Heart left ventricle (tissue), 16 donors: Measurements from ENCODE around the gene UBE2F. TPM values are rescaled to one million over a fixed set of nuclear protein-coding genes. Genes with fewer than 3 reads are reported as not detected.

ENCODE experiments used
- ATAC-seq, 4 donors: fragments of 200-7000 bp; cut with Tn5 transposase; one replicate each; pipeline ENCODE4 v1.9.1; 2020 to 2022; ENCODE audit warnings: moderate library complexity in 4 of 4, mild to moderate bottlenecking in 3 of 4, moderate number of reproducible peaks in 1 of 4
- DNase-seq, 5 donors: peaks; one replicate each; pipeline ENCODE4 v3.0.0-alpha.2; 2020
- H3K27ac ChIP-seq, 12 donors: fragments of 200-600 bp; sonication (generic) in 4 of 12; one replicate each; pipeline versions ENCODE4 v1.5.0 to v1.8.0; 2016 to 2022; ENCODE audit warnings: mild to moderate bottlenecking in 2 of 12
- H3K27me3 ChIP-seq, 9 donors: fragments of 200-600 bp; sonication (generic) in 2 of 9; one replicate each; pipeline versions ENCODE4 v1.5.1 to v1.8.0; 2016 to 2022; ENCODE audit warnings: mild to moderate bottlenecking in 3 of 9
- H3K36me3 ChIP-seq, 9 donors: fragments of 200-600 bp; sonication (generic) in 2 of 9; one replicate each; pipeline versions ENCODE4 v1.5.0 to v1.8.0; 2018 to 2022; ENCODE audit warnings: mild to moderate bottlenecking in 2 of 9
- H3K4me1 ChIP-seq, 12 donors: fragments of 200-600 bp; sonication (generic) in 4 of 12; one replicate each; pipeline versions ENCODE4 v1.5.0 to v1.8.0; 2016 to 2022; ENCODE audit warnings: mild to moderate bottlenecking in 3 of 12
- H3K4me3 ChIP-seq, 12 donors: fragments of 200-600 bp; sonication (generic) in 4 of 12; one replicate each; pipeline versions ENCODE4 v1.5.0 to v1.8.0; 2017 to 2022; ENCODE audit warnings: mild to moderate bottlenecking in 9 of 12, moderate library complexity in 4 of 12
- H3K9me3 ChIP-seq, 12 donors: fragments of 200-600 bp; sonication (generic) in 4 of 12; one replicate each; pipeline versions ENCODE4 v1.5.0 to v1.8.0; 2016 to 2022; ENCODE audit warnings: mild to moderate bottlenecking in 1 of 12
- CTCF ChIP-seq, 12 donors: fragments of 200-600 bp; sonication (generic) in 4 of 12; IDR thresholded peaks; one replicate each; pipeline versions ENCODE4 v1.5.0 to v1.8.0; 2018 to 2022; ENCODE audit warnings: antibody characterized with exemption in 12 of 12, mild to moderate bottlenecking in 5 of 12
- POLR2A ChIP-seq, 2 donors: fragments of 450-650 bp; IDR thresholded peaks; one replicate each; pipeline ENCODE4 v1.6.1; 2017; ENCODE audit warnings: antibody characterized with exemption in 2 of 2, mild to moderate bottlenecking in 2 of 2, moderate library complexity in 2 of 2
- WGBS, 4 donors: extraction: QIAGEN DNeasy Blood & Tissue Kit in 2 of 4; methylation state at CpG; one replicate each; pipeline versions ENCODE4 v1.1.5 to v1.1.7; 2013 to 2018; 5-methylcytosine and 5-hydroxymethylcytosine counted together
- intact Hi-C, 10 donors: fragments of 100-400 bp; cut with DNase I; formaldehyde crosslinking; loops; one replicate each; pipeline versions ENCODE4 v1.11.1 to v1.14.2; 2022
- polyA plus RNA-seq, 2 donors: library from polyadenylated mRNA; stranded (reverse); fragments of 200-250 nt; gene quantifications; one replicate each; pipeline ENCODE4 v1.2.3, GENCODE V29; 2013
- total RNA-seq, 9 donors: library from RNA; depleted of rRNA in 2 of 9; stranded (reverse); fragments of >200 nt in 2 of 9; fragmentation: NEBNext Ultra II Directional in 3 of 9; extraction: Animal tissue kit (Norgen Biotek cat#: 25700) in 3 of 9; gene quantifications; one replicate each; pipeline versions ENCODE4 v1.1.0 to v1.2.4, GENCODE V29; 2016 to 2023
- donor health status: ischemic (EF 13 %, LVEDD 7.1; RV severe dilation, severe dysfunction).
- donor health status: healthy with polysubstance abuse.
- donor health status: DM: no; HTN: yes; CAD: no.
- donor health status: DM: no; HTN: no; CAD: no.
- donor health status: ischemic (EF 25% LVEDD 6.9; RV normal size, moderate dysfunction).
- donor health status: ischemic (EF 25% LVEDD 5.7; RV mildly dilated, moderate dysfunction).
- donor health status: healthy.
- donor health status: DM: yes; HTN: yes; CAD: no.
- donor health status: ischemic (EF 35%, LVEDD 5.7; RV mildly dilated, moderate dysfunction).
- donor health status: nonischemic (EF 11% LVEDD 7.7; RV severe dilation, severe dysfunction).
- donor health status: DM: yes; HTN: yes; CAD: no.
- donor health status: PGD.
- donor health status: ischemic (EF 29% LVEDD 5.4; RV normal size, mild dysfunction).
- donor health status: nonischemic (EF 23%, LVEDD 6.1; RV moderate dilation, normal function).

UBE2F gene
- total and polyA plus RNA-seq, 11 donors, result 54.2 to 83.4 (median 60.6) TPM

DNA sequence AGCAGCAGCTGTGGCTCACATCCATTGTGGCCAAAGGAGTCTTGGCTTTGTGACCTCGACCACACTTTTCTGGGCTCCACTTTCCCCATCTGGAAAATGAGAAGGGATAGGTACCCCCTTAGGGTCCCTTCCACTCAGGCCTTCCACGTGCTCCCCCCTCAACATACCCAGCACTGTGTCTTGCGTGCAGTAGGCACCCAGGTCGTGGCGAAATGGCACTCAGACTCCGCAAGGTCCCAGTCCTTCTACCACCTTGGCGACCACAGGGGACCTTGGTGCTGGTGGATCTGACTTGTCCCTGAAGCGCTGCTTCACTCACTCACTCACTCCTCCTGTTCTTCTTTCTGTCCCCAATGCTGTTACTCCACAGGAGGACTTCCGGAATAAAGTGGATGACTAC lies 74.1 kb downstream of the UBE2F start:
- Histone ChIP-seq H3K27me3 (no peaks in the 10 kb centered on the region), H3K36me3 (peaks cover 0 to 93% (median 80%) of the 10 kb centered on the region in 9 donors), H3K9me3 (no peaks in the 10 kb centered on the region), H3K27ac (no peak overlapping the region), H3K4me1 (peaks cover 0 to 7% (median 0%) of the 10 kb centered on the region in 12 donors), H3K4me3 (no peak overlapping the region)
- no peak for TF ChIP-seq CTCF (IDR thresholded peaks at IDR 0.05)
- no peak for TF ChIP-seq POLR2A (IDR thresholded peaks at IDR 0.05)
- DNase-seq (no peak), ATAC-seq (no peak)
- intact Hi-C loops, result no loop called here
- WGBS, 4 donors, result 88 to 92% (median 91%) methylated on average over 9 of the region's 9 CpGs

DNA sequence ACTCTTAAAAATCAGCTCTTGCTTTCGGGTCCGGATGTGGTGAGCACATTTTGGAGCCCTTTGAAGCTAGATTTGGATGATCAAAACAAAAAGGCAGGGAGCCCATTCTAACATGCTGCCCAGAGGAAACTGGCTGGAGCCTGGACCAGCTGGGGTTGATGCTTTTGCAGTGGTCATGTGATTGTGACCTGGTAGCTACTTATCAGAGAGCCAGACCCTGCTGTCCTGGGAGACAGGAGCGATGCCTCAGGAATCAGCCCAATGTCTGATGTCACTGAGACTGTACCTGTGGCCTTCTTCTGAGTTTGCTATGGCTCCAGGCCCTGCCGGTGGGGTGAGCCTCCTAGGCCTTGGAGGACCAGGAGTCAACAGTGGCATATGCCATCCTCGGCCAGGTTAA lies 75.3 kb downstream of the UBE2F start:
- intact Hi-C loops, result no loop called here
- Histone ChIP-seq H3K27me3 (no peaks in the 10 kb centered on the region), H3K27ac (no peak overlapping the region), H3K4me3 (no peak overlapping the region), H3K36me3 (peaks cover 0 to 85% (median 69%) of the 10 kb centered on the region in 9 donors), H3K4me1 (peaks cover 0 to 7% (median 0%) of the 10 kb centered on the region in 12 donors), H3K9me3 (no peaks in the 10 kb centered on the region)
- no peak for ATAC-seq
- TF ChIP-seq CTCF (IDR thresholded peaks at IDR 0.05) (no peak), POLR2A (IDR thresholded peaks at IDR 0.05) (no peak)
- WGBS, 4 donors, result 85 to 94% (median 91%) methylated on average over 5 of the region's 5 CpGs
- DNase-seq, result no peak

- peak; percentile 22 to 70 (median 54) for ATAC-seq
- H3K36me3 ChIP-seq, result peaks cover 0 to 75% (median 60%) of the 10 kb centered on the region in 9 donors
- WGBS, 4 donors, result 87 to 93% (median 89%) methylated on average over 6 of the region's 6 CpGs
These were observed 76.2 kb downstream of the UBE2F start for GRCh38 chr2:238042849-238043584.

More at GRCh38 chr2:238042849-238043584, 76.2 kb downstream of the UBE2F start:
- Histone ChIP-seq H3K27ac (no peak overlapping the region), H3K9me3 (peaks cover 0 to 4% (median 0%) of the 10 kb centered on the region in 12 donors), H3K4me1 (peaks cover 0 to 7% (median 0%) of the 10 kb centered on the region in 12 donors), H3K27me3 (no peaks in the 10 kb centered on the region), H3K4me3 (no peak overlapping the region)
- intact Hi-C loops, result no loop called here
- peak in 1 of 5 donors; percentile 42 for DNase-seq
- TF ChIP-seq POLR2A (IDR thresholded peaks at IDR 0.05) (no peak), CTCF (IDR thresholded peaks at IDR 0.05) (no peak)
